GM23338 (cell line): Measurements from ENCODE around the gene PTGS1. TPM values are rescaled to one million over a fixed set of nuclear protein-coding genes. Genes with fewer than 3 reads are reported as not detected.

Experiments
- ATAC-seq: fragments of 200-7000 bp; cut with Tn5 transposase; 3 replicates; pipeline ENCODE4 v1.9.1; 2020
- DNase-seq: peaks from one replicate; pipeline ENCODE4 v3.0.0-alpha.2; 2015; ENCODE audit warnings: low spot score
- H2AFZ ChIP-seq: fragments of 200-600 bp; sonication (generic); 2 replicates; pipeline ENCODE4 v1.8.0; 2016; ENCODE audit warnings: antibody characterized with exemption, mild to moderate bottlenecking, moderate library complexity
- H3F3A ChIP-seq: fragments of 200-600 bp; sonication (generic); replicated peaks from 2 replicates; pipeline ENCODE4 v1.8.0; 2017; ENCODE audit warnings: antibody characterized with exemption, mixed run types, low read depth
- H3K27ac ChIP-seq: fragments of 200-600 bp; sonication (generic); 2 replicates; pipeline ENCODE4 v1.6.1; 2016; ENCODE audit warnings: low read depth
- H3K27me3 ChIP-seq: fragments of 200-600 bp; sonication (generic); 2 replicates; pipeline ENCODE4 v1.8.0; 2016; ENCODE audit warnings: mild to moderate bottlenecking, mixed run types, moderate library complexity; ENCODE audit not compliant: insufficient read depth
- H3K36me3 ChIP-seq: fragments of 200-600 bp; sonication (generic); 2 replicates; pipeline ENCODE4 v1.8.0; 2016; ENCODE audit warnings: mild to moderate bottlenecking; ENCODE audit not compliant: insufficient read depth
- H3K4me1 ChIP-seq: fragments of 200-600 bp; sonication (generic); 2 replicates; pipeline ENCODE4 v1.8.0; 2016; ENCODE audit warnings: mild to moderate bottlenecking, moderate library complexity; ENCODE audit not compliant: insufficient read depth
- H3K4me2 ChIP-seq: fragments of 200-600 bp; sonication (generic); 2 replicates; pipeline ENCODE4 v1.7.1; 2017; ENCODE audit warnings: mixed run types
- H3K4me3 ChIP-seq: fragments of 200-600 bp; sonication (generic); 2 replicates; pipeline ENCODE4 v1.6.1; 2016; ENCODE audit warnings: mixed run types
- H3K79me2 ChIP-seq: fragments of 200-600 bp; sonication (generic); replicated peaks from 2 replicates; pipeline ENCODE4 v1.8.0; 2017; ENCODE audit warnings: mild to moderate bottlenecking; ENCODE audit not compliant: insufficient read depth
- H3K9me2 ChIP-seq: fragments of 200-600 bp; sonication (generic); 2 replicates; pipeline ENCODE4 v1.8.0; 2017; ENCODE audit not compliant: insufficient read depth
- H4K20me1 ChIP-seq: fragments of 200-600 bp; sonication (generic); replicated peaks from 2 replicates; pipeline ENCODE4 v1.8.0; 2017; ENCODE audit warnings: mild to moderate bottlenecking; ENCODE audit not compliant: insufficient read depth
- H3K27ac Mint-ChIP-seq: 2 replicates; pipeline ENCODE4 v1.8.0; 2020; ENCODE audit warnings: inconsistent platforms, mild to moderate bottlenecking, moderate library complexity, mixed read lengths
- H3K27me3 Mint-ChIP-seq: 3 replicates; pipeline ENCODE4 v1.8.0; 2022; ENCODE audit warnings: low read depth, mild to moderate bottlenecking, moderate library complexity, mixed read lengths, inconsistent platforms; ENCODE audit not compliant: insufficient read depth, poor library complexity
- H3K36me3 Mint-ChIP-seq: 3 replicates; pipeline ENCODE4 v1.8.0; 2021; ENCODE audit warnings: low read depth, mild to moderate bottlenecking, inconsistent platforms, moderate library complexity, mixed read lengths
- H3K4me1 Mint-ChIP-seq: 3 replicates; pipeline ENCODE4 v1.8.0; 2020; ENCODE audit warnings: mild to moderate bottlenecking, inconsistent platforms, mixed read lengths
- H3K4me3 Mint-ChIP-seq: 3 replicates; pipeline ENCODE4 v1.8.0; 2021; ENCODE audit warnings: moderate library complexity, mild to moderate bottlenecking, inconsistent platforms, mixed read lengths
- H3K9me3 Mint-ChIP-seq: 3 replicates; pipeline ENCODE4 v1.8.0; 2020; ENCODE audit warnings: moderate library complexity, mild to moderate bottlenecking, inconsistent platforms, mixed read lengths
- CREB1 ChIP-seq: fragments of 250-450 bp; sonication (Bioruptor Pico); IDR thresholded peaks from 2 replicates; pipeline ENCODE4 v1.5.0; 2020; ENCODE audit warnings: low read depth, mild to moderate bottlenecking, moderate library complexity
- CTCF ChIP-seq, 2 experiments: fragments of 200-600 bp in 1 of 2; sonication (generic) in 1 of 2; conservative IDR thresholded peaks; 2 replicates each; pipeline versions ENCODE4 v1.5.1 to v1.6.1; 2016 to 2017; ENCODE audit warnings: antibody characterized with exemption in 2 of 2, low read depth in 2 of 2, mild to moderate bottlenecking in 2 of 2, moderate library complexity in 1 of 2
- ETS1 ChIP-seq: IDR thresholded peaks from 2 replicates; pipeline ENCODE4 v1.6.1; 2016; ENCODE audit warnings: antibody characterized with exemption
- EZH2 ChIP-seq: fragments of 200-600 bp; sonication (generic); IDR thresholded peaks from one replicate; pipeline ENCODE4 v1.8.0; 2017; ENCODE audit warnings: antibody characterized with exemption, mild to moderate bottlenecking, low read depth; ENCODE audit not compliant: unreplicated experiment
- EZH2phosphoT487 ChIP-seq: fragments of 200-600 bp; sonication (generic); IDR thresholded peaks from one replicate; pipeline ENCODE4 v1.8.1; 2018; ENCODE audit warnings: antibody characterized with exemption; ENCODE audit not compliant: unreplicated experiment
- JUNB ChIP-seq: IDR thresholded peaks from one replicate; pipeline ENCODE4 v1.6.1; 2016; ENCODE audit warnings: antibody characterized with exemption; ENCODE audit not compliant: unreplicated experiment
- NANOG ChIP-seq: IDR thresholded peaks from 2 replicates; pipeline ENCODE4 v1.6.1; 2016; ENCODE audit warnings: antibody characterized with exemption, borderline replicate concordance
- POLR2AphosphoS5 ChIP-seq: IDR thresholded peaks from 2 replicates; pipeline ENCODE4 v1.6.1; 2016; ENCODE audit warnings: antibody characterized with exemption, low read depth
- REST ChIP-seq: IDR thresholded peaks from one replicate; pipeline ENCODE4 v1.6.1; 2018; ENCODE audit warnings: antibody characterized with exemption; ENCODE audit not compliant: unreplicated experiment
- STAT1 ChIP-seq: IDR thresholded peaks from one replicate; pipeline ENCODE4 v1.6.1; 2016; ENCODE audit warnings: antibody characterized with exemption; ENCODE audit not compliant: unreplicated experiment
- ZNF114 ChIP-seq: fragments of 250-450 bp; sonication (Bioruptor Pico); IDR thresholded peaks from 2 replicates; pipeline ENCODE4 v1.5.0; 2020; ENCODE audit warnings: mild to moderate bottlenecking, moderate library complexity
- ZNF331 ChIP-seq: fragments of 250-450 bp; sonication (Bioruptor Pico); IDR thresholded peaks from 2 replicates; pipeline ENCODE4 v1.5.0; 2020; ENCODE audit warnings: low read depth, mild to moderate bottlenecking, moderate library complexity
- ZNF462 ChIP-seq: fragments of 250-450 bp; sonication (Bioruptor Pico); IDR thresholded peaks from 2 replicates; pipeline ENCODE4 v1.5.0; 2020; ENCODE audit warnings: mild to moderate bottlenecking, moderate library complexity
- polyA plus RNA-seq: library from polyadenylated mRNA; unstranded; fragments of >200 nt; fragmentation: Nextera tagmentation; extraction: Ambion mirVana; gene quantifications from 2 replicates; pipeline ENCODE4 v1.2.1, GENCODE V29; 2016
- total RNA-seq: library from RNA; depleted of rRNA; stranded (reverse); fragments of >200 nt; shearing (Covaris generic); gene quantifications from 2 replicates; pipeline ENCODE4 v1.2.3, GENCODE V29; 2014

The PTGS1 gene
- total and polyA plus RNA-seq, 2 experiments from 2014 or later, result 0.48 to 1.3 TPM

GRCh38 chr9:122364117-122364782 is 6.6 kb upstream of the PTGS1 start:
- Mint-ChIP-seq H3K4me3 (no peak overlapping the region), H3K27ac (no peak overlapping the region), H3K9me3 (no peaks in the 10 kb centered on the region), H3K36me3 (no peaks in the 10 kb centered on the region), H3K27me3 (peaks cover 11% of the 10 kb centered on the region), H3K4me1 (no peaks in the 10 kb centered on the region)
- H3K9me2 ChIP-seq, result no peaks in the 10 kb centered on the region
- no peak overlapping the region for H3K4me3 ChIP-seq
- TF ChIP-seq ZNF462 (CRISPR knock-in tag), result no peak
- TF ChIP-seq ZNF331 (CRISPR knock-in tag), result no peak
- TF ChIP-seq ZNF114 (CRISPR knock-in tag), result no peak
- TF ChIP-seq REST, result no peak
- no peak for TF ChIP-seq POLR2AphosphoS5
- TF ChIP-seq STAT1, result no peak
- no peak for TF ChIP-seq NANOG
- TF ChIP-seq CREB1 (CRISPR knock-in tag), result no peak
- no peak for TF ChIP-seq CTCF (conservative IDR thresholded peaks at IDR 0.05; ENCODE audit: low read depth in 2 of 2)
- TF ChIP-seq EZH2phosphoT487, result no peak
- TF ChIP-seq ETS1, result no peak
- no peak for TF ChIP-seq JUNB
- TF ChIP-seq EZH2, result no peak
- no peak overlapping the region for H3K27ac ChIP-seq
- H3K4me1 ChIP-seq, result no peaks in the 10 kb centered on the region
- ATAC-seq (no peak), DNase-seq (no peak)
- no peak overlapping the region for H2AFZ ChIP-seq
- no peak overlapping the region for H3K4me2 ChIP-seq
- no peaks in the 10 kb centered on the region for H3K79me2 ChIP-seq
- no peaks in the 10 kb centered on the region for H4K20me1 ChIP-seq
- H3F3A ChIP-seq, result no peaks in the 10 kb centered on the region
- no peaks in the 10 kb centered on the region for H3K36me3 ChIP-seq
- H3K27me3 ChIP-seq, result peaks cover 4% of the 10 kb centered on the region; the same call in 1 of the 2 replicates
